CD4-positive, alpha-beta T cell treated with Interleukin-17A for 1 hour (primary cell): ENCODE measurements around the gene PPP2R5C.
A peak's percentile ranks its signal among the peaks of the same experiment; 100 is the strongest.

ENCODE experiments used
- DNase-seq: peaks from one replicate; pipeline ENCODE4 v3.0.0-alpha.2; 2020

The PPP2R5C gene

DNA sequence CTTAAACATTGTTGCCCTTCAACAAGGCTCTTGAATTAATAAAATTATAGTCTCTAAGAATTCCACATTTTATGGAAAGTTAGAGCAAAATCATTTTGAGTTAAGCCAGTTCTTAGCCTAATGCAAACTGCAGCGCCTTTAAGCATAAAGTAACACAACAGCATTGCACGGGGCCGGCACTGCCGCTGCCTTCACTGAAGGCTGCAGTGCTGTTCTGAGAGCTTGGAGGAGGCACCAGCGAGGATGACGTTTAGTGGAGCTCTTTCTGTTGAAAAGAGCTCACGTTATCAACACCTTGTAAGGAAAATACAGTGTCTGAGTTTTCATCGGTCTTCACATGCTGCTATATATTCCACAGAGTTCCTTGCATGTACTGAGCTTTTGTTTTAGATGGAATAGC is 164.6 kb downstream of the PPP2R5C start:
- DNase-seq = no peak

GRCh38 chr14:101926620-101927019 is 165.1 kb downstream of the PPP2R5C start:
- DNase-seq = no peak

DNA sequence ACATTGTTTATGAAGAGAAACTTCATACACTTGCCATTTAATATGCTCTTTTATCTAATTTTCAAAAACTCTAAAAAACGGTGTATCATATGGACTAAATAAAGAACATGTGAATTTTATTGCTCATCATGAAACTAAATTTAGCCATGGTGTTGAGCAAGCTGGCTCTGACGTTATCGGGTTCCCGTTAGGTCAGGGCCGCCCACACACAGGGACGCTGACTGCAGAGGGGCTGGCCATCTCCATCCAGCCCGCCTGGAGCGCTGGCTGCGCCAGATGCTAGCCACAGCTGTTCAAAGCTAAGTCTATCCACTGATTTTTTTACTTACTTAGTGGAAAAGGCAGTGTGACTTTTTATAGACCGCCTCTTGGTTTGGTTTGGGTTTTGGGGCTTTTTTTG is 166.3 kb downstream of the PPP2R5C start:
- DNase-seq = no peak

DNA sequence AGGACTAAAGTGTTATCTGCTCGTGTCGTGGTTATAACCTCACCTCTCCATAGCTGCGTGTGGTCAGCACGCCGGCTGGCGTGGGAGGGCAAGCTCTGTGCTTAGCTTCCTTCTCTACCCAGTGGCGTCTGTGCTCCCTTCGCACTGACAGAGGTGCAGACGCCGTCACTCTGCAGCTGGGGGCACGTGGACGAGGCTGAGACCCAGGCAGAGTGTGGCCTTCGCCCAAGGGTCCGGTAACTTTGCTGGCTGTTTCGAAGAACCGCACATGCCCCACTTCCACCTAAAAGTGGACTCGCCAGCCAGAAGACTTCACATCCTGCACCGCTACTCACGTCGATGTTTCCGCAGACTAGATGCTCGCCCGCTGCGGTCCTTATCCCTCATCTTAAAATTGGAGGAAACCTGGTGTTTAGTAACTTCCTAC is 166.9 kb downstream of the PPP2R5C start:
- DNase-seq = no peak

DNA sequence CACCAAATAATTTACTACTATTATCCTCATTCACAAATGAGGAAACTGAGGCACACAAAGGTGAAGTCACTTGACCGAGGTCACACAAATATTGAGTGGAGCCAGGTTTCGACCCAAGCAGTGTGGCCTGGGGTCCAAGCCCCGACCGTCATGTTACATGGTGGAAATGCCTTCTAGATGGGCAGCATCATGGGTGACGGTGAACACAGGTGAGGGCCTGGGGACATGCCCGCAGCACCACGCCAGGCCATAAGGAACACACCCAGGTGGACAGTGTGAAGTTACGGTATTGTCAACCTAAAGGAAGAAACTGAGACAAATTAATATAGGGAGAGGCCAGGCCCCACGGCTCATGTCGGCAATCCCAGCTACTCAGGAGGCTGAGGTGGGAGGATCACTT is 167.6 kb downstream of the PPP2R5C start:
- no peak for DNase-seq

DNA sequence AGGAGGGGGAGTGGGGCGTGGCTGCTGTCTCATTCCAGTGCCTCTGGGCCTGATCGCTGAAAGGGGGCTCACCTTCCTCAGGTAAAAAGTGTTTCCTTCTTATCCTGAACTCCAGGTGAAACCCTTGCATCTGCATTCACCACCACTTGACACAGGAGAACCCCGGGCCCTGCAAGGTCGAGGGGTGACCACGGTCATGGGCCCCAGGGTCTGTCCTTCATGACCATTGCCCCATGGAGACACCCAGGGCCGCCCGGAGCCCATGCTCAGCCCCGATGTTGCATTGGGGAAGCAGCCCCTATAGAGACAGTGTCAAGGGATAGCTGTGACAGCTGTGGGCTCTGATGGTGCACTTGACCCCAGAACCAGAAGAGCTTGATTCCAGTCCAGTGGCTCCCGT is 168.4 kb downstream of the PPP2R5C start:
- DNase-seq = no peak

- no peak for DNase-seq
These were observed 171.2 kb downstream of the PPP2R5C start for GRCh38 chr14:101932673-101933072.

DNA sequence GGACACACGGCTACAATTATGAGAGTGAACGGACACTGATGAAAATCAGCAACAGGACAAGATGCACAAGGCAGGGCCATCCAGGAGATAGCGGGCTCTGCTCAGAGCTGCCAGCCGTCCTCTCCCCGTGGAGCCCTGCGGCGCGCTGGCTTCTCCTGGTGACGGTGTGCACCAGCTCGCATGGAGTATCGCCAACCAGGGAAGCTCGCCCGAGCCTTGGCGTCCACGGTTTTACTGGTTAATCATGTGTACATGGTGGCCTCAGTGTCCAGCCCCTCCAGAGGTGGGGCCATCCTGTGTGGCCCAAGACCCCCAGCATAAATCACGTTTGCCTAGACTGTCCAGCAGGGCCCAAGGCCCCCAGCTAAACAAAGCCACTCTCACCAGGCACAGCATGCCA is 171.7 kb downstream of the PPP2R5C start:
- DNase-seq = no peak

DNA sequence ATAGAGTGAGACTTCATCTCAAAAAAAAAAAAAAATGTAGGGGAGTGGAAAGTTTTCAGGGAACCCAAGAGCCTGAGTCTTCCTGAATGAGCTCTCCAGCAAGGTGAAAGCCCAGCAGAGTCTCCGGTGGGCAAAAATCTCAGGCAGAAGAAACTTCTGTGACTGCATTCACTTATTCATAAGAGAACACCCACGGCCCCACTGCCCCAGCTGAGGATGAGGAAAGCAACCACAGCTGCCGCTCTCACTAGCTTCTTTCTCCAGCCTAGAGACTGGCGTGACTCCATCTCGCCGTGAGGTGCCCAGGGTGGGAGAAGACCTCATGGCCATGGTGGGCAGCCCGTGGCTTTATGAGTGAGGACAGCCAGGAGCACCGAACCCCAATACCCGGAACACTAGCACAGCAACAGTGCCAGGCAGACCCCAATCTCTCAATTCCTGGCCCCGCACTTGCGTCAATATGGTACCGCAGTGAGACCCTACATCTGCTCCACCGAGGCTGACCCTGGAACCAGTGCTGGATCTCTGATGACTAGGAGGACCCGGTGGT is 173.2 kb downstream of the PPP2R5C start:
- no peak for DNase-seq

DNA sequence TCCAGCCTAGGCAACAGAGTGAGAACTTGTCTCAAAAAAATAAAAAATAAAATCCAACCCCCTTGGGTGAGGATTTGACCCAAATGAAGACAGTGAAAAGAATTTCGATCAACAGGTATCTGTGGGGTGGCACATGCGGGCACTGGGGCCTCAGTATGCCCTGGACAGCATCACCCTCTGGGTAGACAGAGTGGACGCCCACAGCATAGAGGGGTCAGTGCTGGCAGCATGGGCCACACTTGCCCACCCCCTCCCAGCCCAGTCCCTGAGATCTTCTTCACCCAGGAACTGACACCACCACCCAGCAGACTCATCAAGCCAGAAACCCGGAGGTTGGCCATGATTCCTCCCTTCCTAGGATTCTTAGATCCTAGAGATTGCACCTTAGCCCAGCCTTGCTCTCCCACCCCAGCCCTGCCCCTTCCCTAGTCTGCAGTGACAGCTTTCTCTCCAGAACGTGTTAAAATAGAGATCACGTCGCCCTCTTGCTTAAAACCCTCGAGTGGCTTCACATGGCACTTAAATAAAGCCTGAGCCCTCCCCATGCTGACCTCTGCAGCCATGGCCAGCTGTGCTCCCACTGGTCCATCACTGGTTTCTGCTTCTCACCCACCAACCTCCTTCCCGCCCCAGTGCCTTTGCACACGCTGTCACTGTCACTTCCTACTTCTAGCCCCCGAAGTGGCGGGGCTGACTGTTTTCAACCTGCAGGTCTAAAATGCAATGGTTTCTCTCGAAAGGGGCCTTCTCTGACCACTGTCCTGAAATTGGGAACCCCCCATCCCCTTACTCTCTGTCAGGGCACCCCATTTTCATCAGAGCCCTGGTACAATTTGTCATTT is 176.6 kb downstream of the PPP2R5C start:
- DNase-seq = no peak

DNA sequence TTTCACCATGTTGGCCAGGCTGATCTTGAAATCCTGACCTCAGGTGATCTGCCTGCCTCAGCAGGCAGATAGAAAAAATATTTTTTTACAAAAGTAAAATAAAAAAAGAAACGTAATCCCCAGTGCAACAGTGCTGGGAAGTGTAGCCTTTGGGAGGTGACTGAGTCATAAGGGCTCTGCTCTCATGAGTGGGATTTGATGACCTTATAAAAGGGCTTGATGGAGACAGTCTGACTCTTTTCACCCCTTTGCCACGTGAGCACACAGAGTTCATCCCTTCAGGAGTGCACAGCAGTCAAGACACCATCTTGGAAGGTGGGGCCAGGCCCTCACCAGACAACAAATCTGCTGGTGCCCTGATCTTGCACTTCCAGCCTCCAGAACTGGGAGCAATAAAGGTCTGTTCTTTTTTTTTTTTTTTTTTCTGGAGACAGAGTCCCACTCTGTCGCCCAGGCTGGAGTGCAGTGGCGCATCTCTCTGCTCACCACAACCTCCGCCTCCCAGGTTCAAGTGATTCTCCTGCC is 178.2 kb downstream of the PPP2R5C start:
- no peak for DNase-seq

- no peak for DNase-seq
These were observed 182.9 kb downstream of the PPP2R5C start for GRCh38 chr14:101944451-101944850.

DNA sequence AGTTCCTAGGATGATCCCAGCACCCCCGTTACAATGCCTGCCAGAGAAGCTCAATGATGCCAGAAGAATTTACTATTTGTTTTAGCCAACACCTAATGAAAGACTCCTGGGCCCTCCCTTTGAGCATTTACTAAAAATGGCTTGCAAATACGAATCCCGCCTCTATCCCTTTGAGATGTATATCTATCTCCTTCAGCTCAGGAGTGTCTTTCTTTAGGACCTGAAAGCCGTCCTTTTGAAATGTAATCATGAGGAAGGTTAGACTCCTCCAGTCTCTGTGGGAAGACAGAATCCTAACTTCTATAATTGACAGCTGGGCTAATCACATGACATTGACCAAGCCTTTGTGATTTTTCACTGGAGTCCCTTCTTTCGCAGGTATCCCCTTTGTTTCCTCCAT is 183.7 kb downstream of the PPP2R5C start:
- no peak for DNase-seq

DNA sequence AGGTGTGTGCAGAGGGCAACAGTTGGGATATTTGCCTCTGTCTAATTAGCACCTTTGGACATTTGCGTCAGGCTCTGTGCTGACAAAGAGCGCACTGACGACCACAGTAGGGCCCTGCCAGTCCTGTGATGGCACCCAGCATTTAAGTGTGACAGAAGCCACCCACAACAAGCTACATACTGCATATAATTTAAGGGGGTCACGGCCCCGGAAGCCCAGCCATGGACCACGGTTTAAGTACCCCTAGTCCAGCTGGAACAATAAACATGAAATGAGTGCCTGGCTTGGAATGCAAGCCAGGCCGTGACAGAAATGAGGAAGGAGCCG is 186.0 kb downstream of the PPP2R5C start:
- no peak for DNase-seq

DNA sequence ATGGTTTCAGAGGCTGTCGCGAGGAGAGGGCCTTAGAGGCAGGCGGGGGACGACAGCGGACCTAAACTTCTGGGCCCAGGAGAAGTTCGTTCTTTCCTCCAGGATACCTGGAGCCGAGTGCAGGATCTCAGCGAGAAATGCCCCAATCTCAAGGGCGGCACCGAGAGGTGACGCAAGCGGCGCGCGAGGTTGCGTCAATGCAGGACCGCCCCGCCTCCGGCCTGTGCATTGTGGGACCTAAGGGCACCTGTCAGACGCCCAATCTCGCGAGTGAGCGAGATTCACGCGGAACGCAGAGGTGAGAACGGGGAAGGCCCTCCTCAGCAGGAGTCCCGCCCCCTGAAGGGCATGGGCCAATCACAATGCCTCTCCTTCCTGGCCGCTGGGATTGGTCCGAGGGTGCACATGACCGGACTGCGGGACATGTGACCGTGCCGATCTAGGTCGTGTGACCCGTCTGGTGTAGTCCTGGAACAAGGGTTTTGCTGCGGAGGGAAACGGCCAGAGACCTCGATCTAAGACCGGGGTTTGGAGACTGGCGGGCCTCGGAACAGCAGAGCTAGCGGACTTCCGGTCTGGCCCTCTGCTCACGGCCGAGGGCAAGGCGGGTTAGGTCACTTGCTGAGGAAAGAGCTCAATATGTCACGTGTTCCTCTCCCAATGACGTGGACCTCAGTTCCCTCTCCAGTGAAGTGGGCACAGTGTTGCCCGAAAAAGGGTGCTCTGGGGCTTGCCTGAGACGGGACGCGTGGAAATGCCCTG is 186.6 kb downstream of the PPP2R5C start:
- DNase-seq = peak; percentile 100

DNA sequence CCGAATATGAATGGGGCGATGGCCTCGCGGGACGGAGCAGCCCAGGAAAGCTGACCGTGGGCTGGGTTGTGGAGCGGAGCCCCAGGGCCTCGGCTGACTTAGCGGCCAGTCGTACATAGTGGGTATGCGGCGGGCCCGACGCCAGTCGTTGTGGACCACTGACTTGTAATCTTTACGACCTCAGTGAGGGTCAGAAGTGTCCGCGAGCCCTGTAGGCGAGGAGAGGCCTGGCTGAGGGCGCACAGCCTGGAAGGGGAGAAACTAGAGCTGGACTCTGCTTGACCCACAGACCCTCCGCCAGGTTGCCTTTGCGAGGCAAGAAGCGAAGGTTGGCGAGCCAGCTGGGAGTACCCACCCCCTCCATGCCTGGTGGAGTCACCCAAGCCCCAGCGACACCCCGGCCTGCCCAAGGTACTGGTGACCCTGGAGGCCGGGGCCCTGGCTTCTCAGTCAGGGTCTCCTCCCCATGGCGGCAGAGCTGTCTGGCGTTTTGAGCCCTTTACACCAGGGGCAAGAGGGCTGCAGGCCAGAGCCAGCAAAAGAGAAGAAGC is 187.2 kb downstream of the PPP2R5C start:
- DNase-seq = no peak

DNA sequence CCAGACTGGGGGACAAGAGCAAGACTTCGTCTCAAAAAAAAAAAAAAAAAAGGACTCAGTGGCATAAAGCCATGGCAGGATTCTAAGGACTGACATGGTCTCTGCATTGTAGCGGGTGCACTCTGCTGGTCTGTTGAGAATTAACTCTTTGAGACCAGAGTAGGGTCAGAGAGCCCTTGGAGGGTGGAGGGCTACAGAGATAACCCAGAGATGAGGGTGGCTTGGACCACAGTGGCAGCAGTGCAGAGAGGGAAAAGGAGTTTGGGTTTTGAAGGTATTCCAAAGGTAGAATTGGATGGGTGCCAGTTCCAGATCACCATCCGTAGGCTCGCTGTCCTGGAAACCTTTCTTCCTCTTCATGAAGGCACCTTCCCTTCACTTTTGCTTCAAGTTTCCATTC is 188.6 kb downstream of the PPP2R5C start:
- no peak for DNase-seq

- no peak for DNase-seq
These were observed 189.2 kb downstream of the PPP2R5C start for GRCh38 chr14:101950516-101951215.

DNA sequence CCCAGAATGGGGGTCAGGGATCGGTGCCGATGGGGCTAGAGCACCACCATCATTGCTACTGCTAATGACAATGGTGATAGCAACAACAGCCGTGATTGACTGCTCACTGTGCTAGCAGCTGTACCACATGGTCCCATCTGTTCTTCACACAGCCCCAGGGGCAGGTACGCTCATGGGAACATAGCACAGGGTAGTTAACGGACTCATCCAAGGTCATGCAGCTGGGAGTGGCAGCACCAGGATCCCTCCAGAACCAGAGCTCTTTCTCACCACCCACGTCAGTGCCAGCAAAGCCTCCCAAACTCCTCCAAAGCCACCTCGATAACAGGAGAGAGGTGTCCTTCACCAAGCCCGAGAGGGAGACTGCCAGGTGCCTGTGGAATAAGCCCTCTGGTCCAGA is 191.6 kb downstream of the PPP2R5C start:
- DNase-seq = no peak

GRCh38 chr14:101954501-101954900 is 193.0 kb downstream of the PPP2R5C start:
- DNase-seq = no peak

DNA sequence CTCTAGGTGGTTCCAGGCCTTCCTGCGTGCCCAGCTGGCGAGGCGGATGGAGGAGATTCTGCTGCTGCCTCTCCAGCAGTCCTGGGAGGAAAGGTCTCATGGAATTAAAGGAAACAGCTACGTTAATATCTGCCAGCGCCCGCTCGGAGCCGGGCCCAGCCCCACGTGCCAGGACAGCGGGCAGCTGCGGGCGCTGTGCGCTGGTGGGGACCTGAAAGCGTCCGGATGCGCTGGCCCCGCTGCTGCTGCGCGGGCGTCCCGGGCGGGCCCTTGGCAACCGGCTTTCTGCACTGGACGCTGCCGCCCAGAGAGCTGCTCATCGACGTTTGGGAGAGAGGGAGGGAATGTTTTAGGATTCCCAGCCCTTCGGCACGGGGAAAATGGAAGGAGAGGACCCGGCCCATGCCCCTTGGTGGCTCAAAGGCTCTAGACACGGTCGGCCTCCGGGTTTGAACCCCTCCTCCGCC is 194.2 kb downstream of the PPP2R5C start:
- DNase-seq = no peak

- no peak for DNase-seq
These were observed 194.8 kb downstream of the PPP2R5C start for GRCh38 chr14:101956179-101956885.
